GM12865 (cell line): ENCODE data around the gene LRRC4C.

Source experiments
- DNase-seq: peaks from one replicate; pipeline ENCODE4 v3.0.0; 2010; ENCODE audit warnings: low read depth
- H3K4me3 ChIP-seq: 2 replicates; pipeline ENCODE4 v1.5.1; 2011; ENCODE audit warnings: mild to moderate bottlenecking, low read depth, low read length, control low read depth
- TF ChIP-seq, protein P1 (sequence below): IDR thresholded peaks from 2 replicates; pipeline ENCODE4 v1.5.1; 2011; ENCODE audit warnings: low read length, control low read depth, low read depth, inconsistent platforms; ENCODE audit not compliant: insufficient read depth; ENCODE audit errors: missing control alignments

LRRC4C gene

DNA sequence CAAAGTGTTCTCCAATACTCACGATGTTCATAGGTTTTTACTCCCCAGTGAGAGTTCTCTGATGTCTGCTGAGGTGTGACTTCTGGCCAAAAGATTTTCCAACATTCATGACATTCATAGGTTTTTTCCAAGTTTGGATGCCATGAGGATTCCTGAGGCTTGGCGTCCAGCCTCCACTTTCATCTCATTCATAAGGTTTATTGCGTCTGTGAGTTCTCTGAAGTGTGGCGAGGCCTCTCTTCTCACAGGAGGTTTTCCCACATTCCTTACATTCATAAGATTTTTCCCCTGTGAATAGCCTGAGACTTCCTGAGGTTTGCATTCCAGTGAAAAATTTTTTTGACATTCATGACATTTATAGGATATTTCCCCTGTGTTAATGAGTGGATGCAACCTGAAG lies 1014.1 kb downstream of the LRRC4C start:
- no peak for DNase-seq
- no peak overlapping the region for H3K4me3 ChIP-seq
- TF ChIP-seq, protein P1, sequence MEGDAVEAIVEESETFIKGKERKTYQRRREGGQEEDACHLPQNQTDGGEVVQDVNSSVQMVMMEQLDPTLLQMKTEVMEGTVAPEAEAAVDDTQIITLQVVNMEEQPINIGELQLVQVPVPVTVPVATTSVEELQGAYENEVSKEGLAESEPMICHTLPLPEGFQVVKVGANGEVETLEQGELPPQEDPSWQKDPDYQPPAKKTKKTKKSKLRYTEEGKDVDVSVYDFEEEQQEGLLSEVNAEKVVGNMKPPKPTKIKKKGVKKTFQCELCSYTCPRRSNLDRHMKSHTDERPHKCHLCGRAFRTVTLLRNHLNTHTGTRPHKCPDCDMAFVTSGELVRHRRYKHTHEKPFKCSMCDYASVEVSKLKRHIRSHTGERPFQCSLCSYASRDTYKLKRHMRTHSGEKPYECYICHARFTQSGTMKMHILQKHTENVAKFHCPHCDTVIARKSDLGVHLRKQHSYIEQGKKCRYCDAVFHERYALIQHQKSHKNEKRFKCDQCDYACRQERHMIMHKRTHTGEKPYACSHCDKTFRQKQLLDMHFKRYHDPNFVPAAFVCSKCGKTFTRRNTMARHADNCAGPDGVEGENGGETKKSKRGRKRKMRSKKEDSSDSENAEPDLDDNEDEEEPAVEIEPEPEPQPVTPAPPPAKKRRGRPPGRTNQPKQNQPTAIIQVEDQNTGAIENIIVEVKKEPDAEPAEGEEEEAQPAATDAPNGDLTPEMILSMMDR: no peak

DNA sequence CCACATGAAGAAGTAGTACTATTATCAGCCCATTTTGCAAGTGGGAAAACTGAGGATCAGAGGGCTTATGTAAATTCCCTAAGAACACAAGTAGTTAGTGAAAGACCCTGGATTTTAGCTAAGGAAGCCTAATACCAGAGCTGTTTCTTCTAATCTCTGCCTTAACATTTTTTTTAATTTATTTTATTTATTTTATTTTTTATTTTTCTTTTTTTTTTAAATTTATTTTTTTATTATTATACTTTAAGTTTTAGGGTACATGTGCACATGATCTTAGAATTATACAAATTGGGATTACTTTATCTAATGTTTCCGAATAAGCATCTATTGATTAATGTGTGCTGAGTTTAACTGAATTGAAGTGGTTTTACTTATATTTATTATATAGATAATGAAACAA lies 1015.3 kb downstream of the LRRC4C start:
- no peak overlapping the region for H3K4me3 ChIP-seq
- DNase-seq: no peak
- TF ChIP-seq, protein P1: no peak

DNA sequence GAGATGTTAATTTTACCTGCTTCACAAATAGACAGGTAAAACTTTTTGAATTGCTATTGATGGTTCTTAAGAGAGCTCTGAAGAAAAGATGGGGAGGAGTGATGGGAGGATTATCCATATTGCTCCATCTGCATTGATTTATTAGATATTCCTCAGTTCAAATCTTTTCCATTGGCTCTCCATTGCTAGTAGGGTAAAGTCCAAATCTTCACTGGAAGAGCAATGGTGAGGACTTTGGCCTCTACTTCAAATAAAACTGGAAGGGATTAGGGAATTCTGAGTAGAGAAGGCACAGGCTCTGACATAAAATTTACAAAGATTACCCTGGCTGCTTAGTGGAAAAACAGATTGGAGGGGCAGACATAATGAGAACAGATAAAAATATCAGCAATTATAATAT lies 1024.1 kb downstream of the LRRC4C start:
- no peak for DNase-seq
- no peak overlapping the region for H3K4me3 ChIP-seq
- TF ChIP-seq, protein P1: no peak

DNA sequence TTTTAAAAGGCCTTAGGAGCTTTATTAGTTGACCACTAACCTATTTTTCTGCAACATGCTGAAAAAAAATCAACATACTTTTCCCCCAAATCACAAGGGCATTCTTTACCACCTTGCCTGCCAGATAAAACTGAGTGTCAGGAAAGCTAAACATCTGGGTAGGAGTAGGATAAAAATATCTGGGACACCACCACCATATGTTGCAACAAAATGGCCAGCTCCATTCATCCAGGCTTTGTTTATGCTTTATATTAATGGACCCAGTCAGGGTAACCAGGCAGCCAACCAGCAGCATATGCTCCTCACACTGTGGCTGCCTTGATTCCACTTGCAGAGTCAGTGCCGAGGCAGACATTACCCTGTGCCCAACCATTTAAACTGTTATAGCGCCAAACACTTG lies 1024.5 kb downstream of the LRRC4C start:
- no peak for DNase-seq
- TF ChIP-seq, protein P1: no peak
- H3K4me3 ChIP-seq: no peak overlapping the region

DNA sequence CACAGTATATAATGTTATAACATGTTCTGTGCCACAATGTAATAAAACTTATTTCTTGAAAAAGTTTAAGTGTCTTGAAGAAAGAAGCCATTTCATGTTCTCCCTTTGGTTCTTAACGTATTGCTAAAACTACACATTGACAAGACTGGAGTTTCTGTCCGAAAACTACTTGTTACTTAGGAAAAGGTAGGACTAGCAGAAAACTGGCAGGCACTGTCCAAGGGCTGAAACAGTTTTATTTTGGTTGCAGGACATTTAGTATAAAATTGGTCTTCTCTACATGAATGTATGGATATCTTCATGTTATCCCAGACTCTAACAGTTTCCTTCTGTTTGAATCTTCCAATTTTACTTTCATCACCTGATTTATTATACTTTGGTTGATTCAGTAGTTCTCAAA lies 1027.1 kb downstream of the LRRC4C start:
- TF ChIP-seq, protein P1: no peak
- H3K4me3 ChIP-seq: no peak overlapping the region

DNA sequence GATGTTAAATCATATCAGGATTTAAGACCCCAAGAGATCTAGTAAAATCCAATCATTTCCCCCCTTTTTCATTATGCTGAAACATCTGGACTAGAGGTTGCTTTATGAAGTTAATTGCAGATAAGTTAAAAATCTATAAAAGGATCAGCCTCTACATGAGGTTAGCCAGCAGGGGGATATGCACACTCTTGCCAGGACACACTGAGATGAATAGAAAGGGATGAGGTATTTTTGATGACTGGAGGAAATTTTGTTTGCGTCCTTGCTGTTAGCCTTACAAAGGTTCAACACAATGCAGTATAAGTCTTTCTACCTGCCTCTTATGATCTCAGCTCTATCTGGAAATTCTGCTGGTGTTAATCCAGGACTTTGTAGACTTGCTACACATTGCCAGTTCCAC lies 1034.3 kb downstream of the LRRC4C start:
- DNase-seq: no peak
- H3K4me3 ChIP-seq: no peak overlapping the region
- TF ChIP-seq, protein P1: no peak

More for the DNA sequence above, 1027.1 kb downstream of the LRRC4C start:
- no peak for DNase-seq

DNA sequence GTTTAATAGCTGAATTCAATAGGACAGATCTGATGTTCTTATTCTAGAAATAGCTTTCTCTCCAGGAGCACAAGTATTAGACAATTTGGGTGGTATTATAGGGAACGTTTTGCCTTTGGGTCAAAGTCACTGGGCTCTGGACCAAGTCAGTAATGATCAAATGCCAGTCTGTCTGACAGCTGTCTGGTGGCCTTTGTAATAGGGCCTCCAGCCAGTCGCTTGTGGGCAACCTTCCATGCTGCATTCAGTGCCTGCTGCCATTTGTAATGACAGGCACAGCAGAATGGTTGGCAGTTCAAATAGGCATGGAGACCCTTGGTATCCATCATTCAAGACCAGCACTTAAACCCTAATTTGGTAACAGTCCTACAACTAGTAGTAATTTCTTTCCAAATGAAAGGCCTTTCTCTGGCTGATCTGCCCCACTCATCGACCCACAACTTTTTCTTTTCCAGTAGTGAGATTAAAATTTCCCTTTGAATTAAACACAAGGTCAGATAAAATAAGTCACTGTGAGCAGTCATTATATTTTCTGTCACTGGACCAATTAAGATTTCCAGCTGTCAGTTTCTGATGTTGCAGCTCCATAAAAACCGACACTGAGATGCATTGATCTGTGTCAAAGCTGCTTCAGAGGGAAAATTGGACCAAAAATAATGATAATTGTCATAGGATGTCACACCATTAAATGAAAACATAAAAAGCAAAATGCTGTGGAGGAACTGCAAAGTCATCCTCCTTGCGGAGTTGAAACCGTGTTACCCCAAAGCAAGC lies 1038.1 kb downstream of the LRRC4C start:
- DNase-seq: no peak
- TF ChIP-seq, protein P1: no peak
- no peak overlapping the region for H3K4me3 ChIP-seq
